Spinal cord (tissue), 10 donors: ENCODE data around the gene USP3. TPM values are rescaled to one million over a fixed set of nuclear protein-coding genes. Genes with fewer than 3 reads are reported as not detected.
"Not testable (repeated sequence)": the region's sequence is repeated elsewhere in the genome, so short reads cannot be mapped to it uniquely, and the experiment has no call there.

Experiments used
- DNase-seq, 6 donors: peaks; one replicate each; pipeline versions ENCODE4 v3.0.0 to v3.0.0-alpha.2; 2013 to 2015; ENCODE audit warnings: low spot score in 6 of 6, low read depth in 4 of 6
- H3K27ac ChIP-seq: one replicate; pipeline ENCODE4 v1.5.1; 2013; ENCODE audit warnings: low read depth, low read length, control low read depth
- H3K27me3 ChIP-seq: one replicate; pipeline ENCODE4 v1.6.1; 2013; ENCODE audit warnings: low read length; ENCODE audit not compliant: control insufficient read depth, insufficient read depth
- H3K36me3 ChIP-seq: one replicate; pipeline ENCODE4 v1.6.1; 2013; ENCODE audit warnings: low read length; ENCODE audit not compliant: control insufficient read depth, insufficient read depth
- H3K4me1 ChIP-seq: one replicate; pipeline ENCODE4 v1.6.1; 2013; ENCODE audit warnings: low read length; ENCODE audit not compliant: control insufficient read depth, insufficient read depth
- H3K4me3 ChIP-seq: one replicate; pipeline ENCODE4 v1.5.1; 2013; ENCODE audit warnings: low read depth, low read length, control low read depth
- H3K9me3 ChIP-seq: one replicate; pipeline ENCODE4 v1.6.1; 2013; ENCODE audit warnings: low read length; ENCODE audit not compliant: control insufficient read depth, insufficient read depth
- WGBS: methylation state at CpG from one replicate; pipeline ENCODE4 v1.1.5; 2013; ENCODE audit warnings: missing lambda C conversion rate; ENCODE audit not compliant: insufficient coverage; 5-methylcytosine and 5-hydroxymethylcytosine counted together
- polyA plus RNA-seq, 2 donors: library from polyadenylated mRNA; unstranded; fragments of 120-200 nt; gene quantifications; one replicate each; pipeline ENCODE4 v1.2.1, GENCODE V29; 2013; ENCODE audit not compliant: insufficient read length in 2 of 2
- total RNA-seq, 2 donors: library from RNA; depleted of rRNA in 1 of 2; stranded (reverse); fragments of 120-200 nt in 1 of 2; fragments of >200 nt in 1 of 2; gene quantifications; one replicate each; pipeline versions ENCODE4 v1.2.3 to v1.2.4, GENCODE V29; 2013 to 2014
- donor health status: healthy.

Gene USP3
- total and polyA plus RNA-seq, 4 donors: 38.1 to 65.7 (median 49.9) TPM

DNA sequence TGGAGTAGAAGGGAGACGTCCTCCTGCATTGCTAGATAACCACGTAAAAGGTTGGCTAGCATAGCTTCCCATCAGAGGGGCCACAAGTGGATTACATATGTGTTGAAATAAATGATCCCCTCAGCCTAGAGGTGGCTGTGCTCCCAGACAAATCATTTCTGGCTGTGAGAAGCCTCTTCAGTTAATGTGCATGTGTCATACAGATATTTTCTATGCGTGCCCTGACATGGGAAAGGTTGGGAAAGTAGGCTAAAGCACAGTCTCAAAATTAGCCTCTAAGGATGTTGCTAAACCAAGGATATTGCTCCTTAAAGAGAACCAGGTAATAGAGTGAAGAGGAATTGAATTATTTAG is 17.8 kb downstream of the USP3 start:
- Histone ChIP-seq H3K4me1 (peaks cover 7% of the 10 kb centered on the region), H3K27ac (peak overlapping the region; percentile 36), H3K36me3 (no peaks in the 10 kb centered on the region), H3K4me3 (no peak overlapping the region), H3K9me3 (no peaks in the 10 kb centered on the region), H3K27me3 (no peaks in the 10 kb centered on the region)
- no peak for DNase-seq
- no CpG with 5 or more reads among the region's 3 CpGs for WGBS

DNA sequence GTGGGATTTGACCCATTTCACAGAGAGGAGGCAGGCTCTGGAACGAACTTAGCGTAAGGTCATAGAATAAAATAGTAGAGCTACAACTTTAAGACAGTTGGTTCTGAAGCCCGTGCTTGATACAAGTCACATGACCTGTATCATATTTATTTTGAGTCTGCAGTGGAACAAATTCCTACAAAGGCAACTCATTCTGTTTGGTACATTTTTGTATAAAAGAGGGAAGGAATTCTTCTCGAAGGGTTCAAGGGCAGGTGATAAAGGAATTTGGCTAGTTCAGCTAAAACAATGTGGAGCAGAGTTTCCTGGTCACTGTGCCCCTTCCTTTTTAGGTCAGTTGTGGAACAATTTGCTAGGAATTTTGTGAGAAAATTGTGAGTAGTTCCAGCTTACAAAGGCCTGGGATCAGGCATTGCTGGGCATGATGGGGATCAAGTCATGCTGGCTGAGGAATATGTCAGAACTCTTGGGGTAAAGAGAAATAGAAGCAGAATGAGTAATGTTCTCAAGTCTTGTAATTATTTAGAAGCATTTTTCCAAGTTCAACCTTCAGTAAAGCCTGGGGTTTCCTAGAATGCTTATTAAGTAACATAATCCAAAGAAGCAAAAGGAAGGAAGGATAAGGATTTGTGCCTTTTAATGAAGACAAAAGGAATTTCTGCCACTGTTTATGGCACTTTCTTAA is 19.1 kb downstream of the USP3 start:
- no peaks in the 10 kb centered on the region for H3K36me3 ChIP-seq
- H3K4me3 ChIP-seq: no peak overlapping the region
- DNase-seq: no peak
- H3K4me1 ChIP-seq: peaks cover 7% of the 10 kb centered on the region
- 63% methylated on average over 1 of the region's 4 CpGs for WGBS
- H3K9me3 ChIP-seq: no peaks in the 10 kb centered on the region
- H3K27ac ChIP-seq: no peak overlapping the region
- no peaks in the 10 kb centered on the region for H3K27me3 ChIP-seq

DNA sequence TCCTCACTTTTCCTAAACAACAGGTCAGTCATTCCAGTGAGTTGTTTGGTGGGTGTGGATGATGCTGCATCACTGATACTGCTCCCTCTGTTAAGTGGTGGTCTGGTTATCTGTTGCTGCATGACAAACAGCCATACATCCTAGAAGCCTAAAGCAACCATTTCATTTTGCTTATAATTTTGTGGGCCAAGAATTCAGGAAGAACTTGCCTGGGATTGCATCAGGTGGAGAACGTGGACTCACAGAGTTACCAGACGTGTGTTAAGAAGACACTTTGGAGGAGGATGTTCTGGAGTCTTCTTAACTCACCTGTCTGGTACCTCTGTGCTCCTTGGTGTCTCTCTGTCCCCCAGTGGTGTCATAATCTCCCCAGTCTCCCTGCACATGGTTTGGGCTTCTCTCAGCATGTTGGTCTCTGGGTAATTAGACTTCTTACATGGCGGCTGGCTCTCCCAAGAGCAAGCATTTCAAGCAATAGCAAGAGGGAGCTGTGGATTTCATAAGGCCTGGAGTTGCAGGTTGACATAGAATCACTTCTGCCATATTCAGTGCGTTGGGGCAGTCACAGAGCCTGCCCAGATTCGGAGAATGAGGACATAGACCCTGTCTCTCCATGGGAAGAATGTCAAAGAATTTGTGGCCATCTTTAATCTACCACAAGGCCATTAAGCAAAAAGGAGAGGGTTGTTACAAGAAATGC is 20.1 kb downstream of the USP3 start:
- H3K27ac ChIP-seq: no peak overlapping the region
- H3K4me1 ChIP-seq: peaks cover 7% of the 10 kb centered on the region
- WGBS: 78% methylated on average over 3 of the region's 5 CpGs
- DNase-seq: no peak
- no peaks in the 10 kb centered on the region for H3K36me3 ChIP-seq
- no peaks in the 10 kb centered on the region for H3K27me3 ChIP-seq
- H3K4me3 ChIP-seq: no peak overlapping the region
- H3K9me3 ChIP-seq: no peaks in the 10 kb centered on the region

DNA sequence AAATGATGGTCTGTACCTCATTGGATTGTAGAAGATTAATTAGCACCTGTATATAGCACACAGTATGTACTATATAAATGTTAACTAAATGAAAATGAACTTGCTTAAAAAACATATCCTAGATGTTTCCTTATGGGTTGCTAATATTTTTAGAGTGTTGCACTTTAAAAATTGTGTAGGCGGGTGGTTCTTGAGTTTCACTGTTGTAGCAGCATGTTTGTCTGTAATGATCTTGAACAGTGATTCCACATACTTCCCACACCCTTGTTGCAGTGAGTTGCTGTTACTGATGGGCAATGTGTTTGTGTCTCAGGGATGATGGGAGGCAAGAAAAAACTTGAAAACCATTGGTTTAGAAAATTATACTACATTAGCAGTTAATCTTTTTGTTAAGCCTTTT is 22.0 kb downstream of the USP3 start:
- no peak overlapping the region for H3K27ac ChIP-seq
- H3K36me3 ChIP-seq: no peaks in the 10 kb centered on the region
- DNase-seq: no peak
- no peaks in the 10 kb centered on the region for H3K9me3 ChIP-seq
- no peaks in the 10 kb centered on the region for H3K27me3 ChIP-seq
- no peak overlapping the region for H3K4me3 ChIP-seq
- WGBS: no CpG with 5 or more reads among the region's 1 CpG
- H3K4me1 ChIP-seq: peaks cover 7% of the 10 kb centered on the region

DNA sequence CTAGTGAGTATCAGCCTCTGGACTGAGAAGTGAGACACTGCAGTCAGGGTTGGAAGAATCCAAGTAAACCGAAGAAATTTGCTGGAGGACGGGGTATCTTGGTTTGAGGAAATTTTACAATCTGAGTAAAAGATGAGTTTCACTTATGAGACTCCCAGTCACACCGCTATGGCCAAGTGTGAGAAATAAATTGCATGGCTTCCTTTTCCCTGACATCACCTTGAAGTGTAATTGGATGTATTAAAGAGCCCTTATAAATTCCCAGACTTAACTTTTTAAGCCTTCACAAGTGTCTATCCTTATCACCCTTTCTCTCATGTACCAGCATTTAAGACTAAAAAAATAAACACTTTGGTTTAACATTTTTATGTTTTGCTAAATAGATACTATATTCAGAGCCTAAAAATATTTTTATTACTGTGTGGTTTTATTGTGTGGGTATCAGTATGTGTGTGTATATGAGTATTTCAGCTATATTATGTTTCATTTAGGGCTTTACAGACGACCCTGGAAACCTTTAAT is 23.8 kb downstream of the USP3 start:
- peaks cover 4% of the 10 kb centered on the region for H3K4me1 ChIP-seq
- DNase-seq: no peak
- WGBS: 100% methylated on average over 2 of the region's 4 CpGs

DNA sequence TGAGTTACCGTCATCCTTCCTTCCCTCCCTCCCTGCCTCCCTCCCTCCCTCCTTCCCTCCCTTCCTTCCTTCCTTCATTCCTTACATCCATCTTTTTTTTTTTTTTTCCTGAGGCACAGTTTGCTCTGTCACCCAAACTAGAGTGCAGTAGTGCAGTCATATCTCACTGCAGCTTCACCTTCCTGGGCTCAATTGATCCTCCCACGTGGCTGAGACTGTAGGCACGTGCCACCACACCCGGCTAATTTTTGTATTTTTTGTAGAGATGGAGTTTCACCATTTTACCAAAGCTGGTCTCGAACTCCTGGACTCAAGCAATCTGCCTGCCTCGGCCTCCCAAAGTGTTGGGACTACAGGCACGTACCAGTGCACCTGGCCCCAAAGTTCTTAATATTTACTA is 25.8 kb downstream of the USP3 start:
- no peaks in the 10 kb centered on the region for H3K27me3 ChIP-seq
- no peaks in the 10 kb centered on the region for H3K9me3 ChIP-seq
- WGBS: 88% methylated on average over 1 of the region's 7 CpGs
- no peak overlapping the region for H3K4me3 ChIP-seq
- DNase-seq: no peak
- no peak overlapping the region for H3K27ac ChIP-seq
- no peaks in the 10 kb centered on the region for H3K36me3 ChIP-seq
- peaks cover 4% of the 10 kb centered on the region for H3K4me1 ChIP-seq

More for the DNA sequence above, 23.8 kb downstream of the USP3 start:
- H3K4me3 ChIP-seq: no peak overlapping the region
- no peaks in the 10 kb centered on the region for H3K9me3 ChIP-seq
- H3K27ac ChIP-seq: no peak overlapping the region
- no peaks in the 10 kb centered on the region for H3K27me3 ChIP-seq
- no peaks in the 10 kb centered on the region for H3K36me3 ChIP-seq

DNA sequence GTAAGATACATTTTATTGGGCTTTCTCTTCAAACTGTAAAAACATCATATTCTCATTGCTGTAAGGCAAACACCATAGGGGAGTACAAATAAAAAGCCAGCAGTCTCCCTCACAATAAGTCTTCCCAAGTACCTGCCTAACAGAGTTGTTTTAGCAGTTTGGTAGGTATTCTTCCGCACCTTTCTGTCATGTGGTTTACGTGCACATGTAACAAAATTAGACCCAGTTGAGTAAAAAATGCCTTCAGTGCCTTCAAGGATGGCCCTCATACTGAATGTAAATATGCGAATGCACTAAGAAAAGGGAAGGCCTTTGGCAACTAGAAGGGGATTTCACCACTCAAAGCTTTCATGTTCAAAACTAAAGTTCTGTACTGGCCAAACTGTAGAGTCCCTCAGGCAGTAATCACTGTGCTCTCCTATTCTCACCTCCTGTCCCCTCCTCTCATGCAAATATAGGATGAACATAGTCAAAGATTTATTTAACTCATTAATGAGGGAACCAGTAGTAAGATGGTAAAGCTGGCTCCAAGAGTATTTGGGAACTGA is 26.4 kb downstream of the USP3 start:
- no peaks in the 10 kb centered on the region for H3K36me3 ChIP-seq
- 100% methylated on average over 2 of the region's 3 CpGs for WGBS
- H3K27ac ChIP-seq: no peak overlapping the region
- no peak for DNase-seq
- no peak overlapping the region for H3K4me3 ChIP-seq
- H3K9me3 ChIP-seq: no peaks in the 10 kb centered on the region
- H3K4me1 ChIP-seq: peaks cover 4% of the 10 kb centered on the region
- H3K27me3 ChIP-seq: no peaks in the 10 kb centered on the region

DNA sequence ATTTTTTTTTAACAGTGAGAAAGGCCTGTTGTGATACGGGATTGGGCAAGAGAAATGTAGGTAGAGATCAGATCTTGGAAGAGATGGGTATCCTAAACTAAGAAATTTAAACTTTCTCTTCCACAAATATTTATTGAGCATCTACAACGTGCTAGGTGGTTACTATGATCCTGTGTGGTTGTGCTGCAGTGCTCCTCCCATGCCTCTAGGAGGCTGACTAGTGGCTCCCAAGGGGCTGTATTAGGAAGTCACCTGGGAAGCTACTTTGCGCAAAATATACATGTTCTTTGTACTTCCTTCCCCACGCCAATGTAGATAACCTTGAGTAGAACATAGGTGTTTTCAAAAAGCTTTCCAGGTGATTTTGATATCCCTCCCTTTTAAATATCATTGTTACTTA is 27.2 kb downstream of the USP3 start:
- H3K9me3 ChIP-seq: no peaks in the 10 kb centered on the region
- no peaks in the 10 kb centered on the region for H3K27me3 ChIP-seq
- peaks cover 4% of the 10 kb centered on the region for H3K4me1 ChIP-seq
- no peak overlapping the region for H3K4me3 ChIP-seq
- WGBS: no CpG with 5 or more reads among the region's 4 CpGs
- DNase-seq: no peak
- no peak overlapping the region for H3K27ac ChIP-seq
- H3K36me3 ChIP-seq: no peaks in the 10 kb centered on the region

DNA sequence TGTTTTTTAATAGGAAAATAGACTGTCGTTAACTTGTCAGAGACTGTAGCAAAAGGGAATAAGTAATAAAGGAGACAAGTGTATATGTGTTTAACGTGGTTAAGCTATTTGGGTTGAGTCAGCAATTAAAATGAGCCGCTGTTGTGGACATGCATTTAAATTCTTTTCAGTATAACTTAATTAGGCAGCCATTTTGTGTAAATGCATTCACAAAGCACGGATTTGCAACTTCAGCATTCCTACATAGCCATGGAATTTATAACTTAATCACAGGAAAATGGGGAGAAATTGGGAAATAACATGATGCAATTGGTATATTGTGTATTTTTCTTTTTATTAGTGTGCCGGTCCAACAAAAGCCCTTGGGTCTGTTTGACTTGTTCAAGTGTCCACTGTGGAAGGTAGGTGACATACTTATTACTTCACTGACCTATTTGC is 27.9 kb downstream of the USP3 start:
- WGBS: no CpG with 5 or more reads among the region's 5 CpGs
- Histone ChIP-seq H3K36me3 (no peaks in the 10 kb centered on the region), H3K4me3 (no peak overlapping the region), H3K27me3 (no peaks in the 10 kb centered on the region), H3K9me3 (no peaks in the 10 kb centered on the region), H3K4me1 (no peaks in the 10 kb centered on the region), H3K27ac (no peak overlapping the region)
- no peak for DNase-seq

DNA sequence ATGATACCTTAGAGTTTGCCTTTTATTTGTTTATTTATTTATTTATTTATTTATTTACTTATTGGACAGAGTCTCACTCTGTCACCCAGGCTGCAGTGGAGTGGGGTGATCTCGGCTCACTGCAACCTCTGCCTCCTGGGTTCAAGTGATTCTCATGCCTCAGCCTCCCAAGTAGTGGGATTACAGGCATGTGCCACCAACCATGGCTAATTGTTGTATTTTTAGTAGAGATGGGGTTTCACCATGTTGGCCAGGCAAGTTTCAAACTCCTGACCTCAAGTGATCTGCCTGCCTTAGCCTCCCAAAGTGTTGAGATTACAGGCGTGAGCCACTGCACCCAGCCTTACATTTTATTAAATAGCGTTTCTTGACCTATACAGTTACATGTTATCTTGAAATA is 30.5 kb downstream of the USP3 start:
- H3K4me1 ChIP-seq, DNase-seq, H3K4me3 ChIP-seq, H3K36me3 ChIP-seq, H3K9me3 ChIP-seq, H3K27ac ChIP-seq, H3K27me3 ChIP-seq: not testable (repeated sequence)
- 100% methylated on average over 1 of the region's 3 CpGs for WGBS
